Fibroblast of the aortic adventitia (primary cell): ENCODE measurements around the gene POLR3K. TPM values are rescaled to one million over a fixed set of nuclear protein-coding genes. Genes with fewer than 3 reads are reported as not detected.

Source experiments
- DNase-seq: peaks from one replicate; pipeline ENCODE4 v3.0.0-alpha.2; 2010; ENCODE audit warnings: low read depth
- H3K4me3 ChIP-seq: 2 replicates; pipeline ENCODE4 v1.5.1; 2011; ENCODE audit warnings: low read depth, mild to moderate bottlenecking, control low read depth, low read length, moderate library complexity
- total RNA-seq: library from RNA; depleted of rRNA; stranded (reverse); fragments of >200 nt; gene quantifications from 2 replicates; pipeline ENCODE4 v1.2.3, GENCODE V29; 2012; ENCODE audit warnings: low replicate concordance
- TF ChIP-seq, protein P1 (sequence below): IDR thresholded peaks from 2 replicates; pipeline ENCODE4 v1.5.1; 2011; ENCODE audit warnings: mild to moderate bottlenecking, low read length, control low read depth, inconsistent platforms; ENCODE audit not compliant: insufficient read depth

Gene POLR3K
- total RNA-seq, 1 donor = 5.1 TPM

DNA sequence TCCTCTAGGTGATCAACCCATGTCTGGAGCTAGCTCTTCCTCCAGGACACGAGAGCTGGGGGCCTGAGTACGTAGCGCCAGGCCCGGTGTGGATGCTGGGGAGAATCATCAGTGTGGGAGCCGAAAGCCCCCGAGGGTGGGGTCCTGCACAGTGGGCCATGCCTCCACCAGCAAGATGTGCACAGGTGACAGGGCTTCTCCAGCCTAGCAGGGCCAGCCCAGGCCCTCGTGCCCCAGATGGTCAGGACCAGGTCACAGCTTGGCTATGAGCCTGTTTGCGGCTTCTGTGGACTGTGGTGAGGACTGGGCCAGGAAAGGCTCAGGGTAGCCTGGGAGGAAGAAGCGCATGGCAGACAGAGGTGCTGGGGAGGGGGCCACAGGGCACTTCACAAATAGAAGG, 32.5 kb upstream of the POLR3K start:
- TF ChIP-seq, protein P1, sequence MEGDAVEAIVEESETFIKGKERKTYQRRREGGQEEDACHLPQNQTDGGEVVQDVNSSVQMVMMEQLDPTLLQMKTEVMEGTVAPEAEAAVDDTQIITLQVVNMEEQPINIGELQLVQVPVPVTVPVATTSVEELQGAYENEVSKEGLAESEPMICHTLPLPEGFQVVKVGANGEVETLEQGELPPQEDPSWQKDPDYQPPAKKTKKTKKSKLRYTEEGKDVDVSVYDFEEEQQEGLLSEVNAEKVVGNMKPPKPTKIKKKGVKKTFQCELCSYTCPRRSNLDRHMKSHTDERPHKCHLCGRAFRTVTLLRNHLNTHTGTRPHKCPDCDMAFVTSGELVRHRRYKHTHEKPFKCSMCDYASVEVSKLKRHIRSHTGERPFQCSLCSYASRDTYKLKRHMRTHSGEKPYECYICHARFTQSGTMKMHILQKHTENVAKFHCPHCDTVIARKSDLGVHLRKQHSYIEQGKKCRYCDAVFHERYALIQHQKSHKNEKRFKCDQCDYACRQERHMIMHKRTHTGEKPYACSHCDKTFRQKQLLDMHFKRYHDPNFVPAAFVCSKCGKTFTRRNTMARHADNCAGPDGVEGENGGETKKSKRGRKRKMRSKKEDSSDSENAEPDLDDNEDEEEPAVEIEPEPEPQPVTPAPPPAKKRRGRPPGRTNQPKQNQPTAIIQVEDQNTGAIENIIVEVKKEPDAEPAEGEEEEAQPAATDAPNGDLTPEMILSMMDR = no peak
- DNase-seq = no peak
- no peak overlapping the region for H3K4me3 ChIP-seq

DNA sequence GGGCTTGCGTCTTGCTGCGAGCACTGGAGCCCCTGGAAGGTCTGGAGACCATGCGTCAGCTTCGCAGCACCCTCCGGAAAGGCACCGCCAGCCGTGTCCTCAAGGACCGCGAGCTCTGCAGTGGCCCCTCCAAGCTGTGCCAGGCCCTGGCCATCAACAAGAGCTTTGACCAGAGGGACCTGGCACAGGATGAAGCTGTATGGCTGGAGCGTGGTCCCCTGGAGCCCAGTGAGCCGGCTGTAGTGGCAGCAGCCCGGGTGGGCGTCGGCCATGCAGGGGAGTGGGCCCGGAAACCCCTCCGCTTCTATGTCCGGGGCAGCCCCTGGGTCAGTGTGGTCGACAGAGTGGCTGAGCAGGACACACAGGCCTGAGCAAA, 32.0 kb upstream of the POLR3K start:
- no peak overlapping the region for H3K4me3 ChIP-seq
- TF ChIP-seq, protein P1 = no peak
- DNase-seq = no peak

DNA sequence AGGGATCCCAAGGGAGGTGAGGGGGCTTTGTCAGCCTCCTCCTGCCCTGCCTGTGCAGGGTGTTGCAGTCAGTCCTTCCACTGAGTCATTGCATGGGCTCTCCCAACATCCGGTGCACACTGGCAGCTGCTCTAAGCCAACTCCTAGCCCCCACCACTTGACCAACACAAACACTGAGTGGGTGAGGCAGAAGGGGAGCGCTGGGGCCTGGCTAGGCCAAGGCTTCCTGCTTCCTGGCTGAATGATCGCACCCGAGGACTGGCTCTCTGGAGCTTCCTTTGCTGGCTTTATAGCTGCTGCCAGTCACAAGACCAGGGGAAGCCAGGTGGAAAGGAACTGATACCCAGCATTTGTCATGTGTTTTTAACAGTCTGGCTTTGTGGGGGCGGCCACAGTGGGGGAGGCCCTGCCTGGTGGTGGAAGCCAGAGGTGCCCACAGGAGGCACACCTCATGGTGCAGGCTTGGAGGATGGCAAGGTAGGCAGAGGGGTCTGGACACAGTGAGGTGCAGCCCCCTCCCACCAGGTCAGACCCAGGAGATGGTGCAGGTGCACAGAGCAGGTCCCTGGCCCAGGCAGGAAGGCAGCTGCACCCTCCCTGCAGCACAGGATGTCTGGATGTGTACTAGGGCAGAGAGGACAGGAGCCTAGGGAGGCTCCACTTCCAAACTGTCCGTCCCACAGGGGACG, 31.5 kb upstream of the POLR3K start:
- no peak overlapping the region for H3K4me3 ChIP-seq
- DNase-seq = peak; percentile 94
- TF ChIP-seq, protein P1 = no peak

DNA sequence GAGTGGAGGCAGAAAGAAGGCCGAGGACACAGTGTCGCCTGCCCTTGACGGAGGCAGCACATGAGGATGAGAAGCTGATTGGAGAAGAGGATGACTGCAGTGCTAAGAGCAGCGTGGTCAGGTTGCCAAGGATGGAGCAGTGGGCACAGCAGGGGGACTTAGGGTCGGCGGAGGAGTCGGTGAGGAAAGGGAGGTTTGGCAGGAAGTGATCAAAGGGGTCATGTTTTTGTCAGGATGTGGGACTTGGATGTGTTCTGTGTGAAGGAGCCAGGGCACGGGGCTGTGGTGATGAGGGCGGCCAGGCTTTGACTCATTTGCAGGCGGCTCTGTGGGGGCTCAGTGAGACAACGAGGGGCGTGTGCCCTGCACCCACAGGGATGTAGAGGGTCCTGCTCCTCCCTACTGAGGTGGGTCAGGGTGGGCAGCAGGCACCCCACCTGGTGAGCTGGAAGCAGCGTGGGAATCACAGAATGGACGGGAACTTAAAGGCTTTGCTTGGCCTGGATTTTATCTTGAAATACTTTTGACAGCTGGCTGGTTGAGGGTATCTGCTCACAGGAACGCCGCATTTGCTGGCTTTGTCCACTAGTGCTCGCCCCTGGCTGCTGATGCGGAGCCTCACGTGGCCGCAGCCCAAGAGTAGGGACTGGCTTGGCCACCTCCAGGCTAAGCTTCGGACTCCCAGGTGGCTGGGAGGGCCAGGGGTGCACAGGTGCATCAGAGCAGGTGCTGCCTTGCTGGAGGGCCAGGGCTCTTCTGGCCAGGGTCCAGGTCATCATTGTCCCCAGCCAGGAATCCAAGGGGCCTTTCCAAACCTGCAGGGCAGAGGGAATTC, 30.6 kb upstream of the POLR3K start:
- H3K4me3 ChIP-seq = no peak overlapping the region
- TF ChIP-seq, protein P1 = peak; percentile 31
- DNase-seq = peak; percentile 70

DNA sequence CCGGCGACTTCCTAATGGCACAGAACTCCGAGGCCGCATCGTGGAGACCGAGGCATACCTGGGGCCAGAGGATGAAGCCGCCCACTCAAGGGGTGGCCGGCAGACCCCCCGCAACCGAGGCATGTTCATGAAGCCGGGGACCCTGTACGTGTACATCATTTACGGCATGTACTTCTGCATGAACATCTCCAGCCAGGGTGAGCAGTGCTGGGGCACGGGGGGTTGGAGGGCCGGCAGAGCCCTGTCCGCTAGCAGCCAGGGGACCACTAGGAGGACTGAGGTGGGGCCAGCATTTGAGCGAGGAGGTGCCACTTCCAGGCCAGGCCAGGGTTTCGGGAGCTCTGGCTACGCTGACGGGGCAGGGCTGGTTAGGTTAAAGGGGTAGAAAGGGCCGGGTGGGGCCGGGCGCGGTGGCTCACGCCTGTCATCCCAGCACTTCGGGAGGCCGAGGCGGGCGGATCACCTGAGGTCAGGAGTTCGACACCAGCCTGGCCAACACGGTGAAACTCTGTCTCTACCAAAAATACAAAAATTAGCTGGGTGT, 29.7 kb upstream of the POLR3K start:
- DNase-seq = no peak
- H3K4me3 ChIP-seq = no peak overlapping the region
- TF ChIP-seq, protein P1 = no peak

DNA sequence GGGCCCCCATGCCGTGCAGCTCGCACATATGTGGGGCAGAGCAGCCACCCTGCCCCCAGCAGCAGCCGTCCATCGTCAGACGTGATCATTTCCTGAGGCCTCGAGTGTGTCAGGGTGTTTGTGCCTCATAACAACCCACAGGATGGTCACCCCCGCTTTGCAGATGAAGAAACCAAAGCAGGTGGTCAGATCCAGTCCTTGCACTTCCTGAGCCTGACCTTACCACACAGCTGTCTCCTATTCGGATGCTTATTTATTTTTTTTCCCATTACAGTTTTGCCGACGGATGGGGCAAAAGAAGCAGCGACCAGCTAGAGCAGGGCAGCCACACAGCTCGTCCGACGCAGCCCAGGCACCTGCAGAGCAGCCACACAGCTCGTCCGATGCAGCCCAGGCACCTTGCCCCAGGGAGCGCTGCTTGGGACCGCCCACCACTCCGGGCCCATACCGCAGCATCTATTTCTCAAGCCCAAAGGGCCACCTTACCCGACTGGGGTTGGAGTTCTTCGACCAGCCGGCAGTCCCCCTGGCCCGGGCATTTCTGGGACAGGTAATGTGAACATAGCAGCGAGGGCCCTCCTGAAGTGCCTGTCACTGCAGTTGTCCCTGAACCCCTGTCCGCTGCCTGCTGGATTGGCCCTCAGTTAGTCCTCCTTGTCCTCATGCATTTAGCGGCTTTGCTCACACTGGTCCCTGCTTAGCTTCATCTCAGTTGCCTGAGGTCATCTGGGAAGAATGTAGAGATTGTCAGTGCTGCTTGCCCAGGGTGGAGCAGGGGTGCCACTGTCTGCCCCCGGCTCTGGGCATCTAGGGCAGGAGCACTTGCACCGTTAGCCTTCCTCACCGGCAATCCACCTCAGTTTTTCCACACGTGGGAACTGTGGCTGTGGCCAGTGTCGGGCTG, 26.0 kb upstream of the POLR3K start:
- no peak for DNase-seq
- TF ChIP-seq, protein P1 = no peak
- H3K4me3 ChIP-seq = peak overlapping the region; percentile 80
